ENCODE results near the gene SYNDIG1. TPM values are rescaled to one million over a fixed set of nuclear protein-coding genes. Genes with fewer than 3 reads are reported as not detected.

The SYNDIG1 gene
- total and polyA plus RNA-seq, 9 of the 15 experiments (the other 6 are each of a cell fraction or from before 2014, with no cell fraction given), result not detected

- FAIRE-seq, result no peak
- in situ Hi-C loops (cut with MboI) (no loop called here), intact Hi-C loops (cut with micrococcal nuclease) (no loop called here)
- POLR2A ChIA-PET, result no interaction called here
- Histone ChIP-seq H3K36me3 (ENCODE audit: control insufficient read depth, insufficient read depth, low read length) (no peaks in the 10 kb centered on the region), H3K4me2 (ENCODE audit: insufficient read depth, low read length) (no peak overlapping the region), H2AFZ (ENCODE audit: low read depth, low read length) (no peak overlapping the region), H3K9ac (ENCODE audit: insufficient read depth in 1 of 2, low read depth in 2 of 2, low read length in 2 of 2) (no peak overlapping the region), H3K79me2 (ENCODE audit: control insufficient read depth, insufficient read depth, low read length) (no peaks in the 10 kb centered on the region), H3K27me3 (ENCODE audit: control insufficient read depth in 2 of 2, insufficient read depth in 2 of 2, low read length in 2 of 2) (no peaks in the 10 kb centered on the region), H3K9me3 (replicated peaks; ENCODE audit: control insufficient read depth, insufficient read depth, low read depth, low read length) (no peaks in the 10 kb centered on the region), H3K9me1 (ENCODE audit: control insufficient read depth, insufficient read depth, low read length) (no peaks in the 10 kb centered on the region), H3K4me3 (no peak overlapping the region), H3K4me1 (replicated peaks in 1 of 2; ENCODE audit: control insufficient read depth in 2 of 2, insufficient read depth in 2 of 2, low read length in 2 of 2) (no peaks in the 10 kb centered on the region), H4K20me1 (replicated peaks; ENCODE audit: control insufficient read depth, insufficient read depth, low read length) (no peaks in the 10 kb centered on the region), H3K27ac (ENCODE audit: extremely low read depth, low read depth, low read length) (no peak overlapping the region)
- no peak for DNase-seq (ENCODE audit: extremely low read depth in 1 of 4, low spot score in 3 of 4)
- ATAC-seq, result no peak
- no peak for TF ChIP-seq ZNF232 (CRISPR knock-in tag; IDR thresholded peaks at IDR 0.05)
- TF ChIP-seq PREB (CRISPR knock-in tag; IDR thresholded peaks at IDR 0.05), result no peak
- TF ChIP-seq HLTF (IDR thresholded peaks at IDR 0.05), result no peak
- TF ChIP-seq ELF2 (CRISPR knock-in tag; IDR thresholded peaks at IDR 0.05), result no peak
- TF ChIP-seq, protein P1, sequence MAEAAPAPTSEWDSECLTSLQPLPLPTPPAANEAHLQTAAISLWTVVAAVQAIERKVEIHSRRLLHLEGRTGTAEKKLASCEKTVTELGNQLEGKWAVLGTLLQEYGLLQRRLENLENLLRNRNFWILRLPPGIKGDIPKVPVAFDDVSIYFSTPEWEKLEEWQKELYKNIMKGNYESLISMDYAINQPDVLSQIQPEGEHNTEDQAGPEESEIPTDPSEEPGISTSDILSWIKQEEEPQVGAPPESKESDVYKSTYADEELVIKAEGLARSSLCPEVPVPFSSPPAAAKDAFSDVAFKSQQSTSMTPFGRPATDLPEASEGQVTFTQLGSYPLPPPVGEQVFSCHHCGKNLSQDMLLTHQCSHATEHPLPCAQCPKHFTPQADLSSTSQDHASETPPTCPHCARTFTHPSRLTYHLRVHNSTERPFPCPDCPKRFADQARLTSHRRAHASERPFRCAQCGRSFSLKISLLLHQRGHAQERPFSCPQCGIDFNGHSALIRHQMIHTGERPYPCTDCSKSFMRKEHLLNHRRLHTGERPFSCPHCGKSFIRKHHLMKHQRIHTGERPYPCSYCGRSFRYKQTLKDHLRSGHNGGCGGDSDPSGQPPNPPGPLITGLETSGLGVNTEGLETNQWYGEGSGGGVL (CRISPR knock-in tag; IDR thresholded peaks at IDR 0.05), result no peak
- TF ChIP-seq TGIF2 (CRISPR knock-in tag; IDR thresholded peaks at IDR 0.05), result no peak
- TF ChIP-seq FOS (IDR thresholded peaks at IDR 0.05; ENCODE audit: extremely low read depth, insufficient read length), result no peak
- 0% methylated on average over 2 of the region's 2 CpGs for WGBS (ENCODE audit: insufficient coverage, low coverage, missing lambda C conversion rate)
- CTCF ChIA-PET (ENCODE audit: low intra/inter-chr PET ratio), result no interaction called here
- BruUV-seq (replicated peaks), result no TSS peak
These were observed 37.4 kb upstream of the SYNDIG1 start for GRCh38 chr20:24432046-24432442.
